ENCODE results near the gene WDR5. TPM values are rescaled to one million over a fixed set of nuclear protein-coding genes. Genes with fewer than 3 reads are reported as not detected.

Gene WDR5
- total RNA-seq: 10 to 100 TPM; 53.8 to 57.2 TPM
- polyA plus RNA-seq (2013, experiment 1 of 2): 41.9 TPM
- polyA plus RNA-seq (2013, experiment 2 of 2): 36.8 TPM
- long read RNA-seq, experiment 1, transcript WDR5-201 (14 exons, 3,151 nt): major isoform, 10 of 31 reads
- long read RNA-seq, experiment 1, partial matches to known transcripts: 15 of 31 reads
- long read RNA-seq, experiment 1, other reads (novel, unspliced or antisense): 6 of 31 reads
- long read RNA-seq, experiment 2, transcript WDR5-201 (14 exons, 3,151 nt): major isoform, 45 of 60 reads
- long read RNA-seq, experiment 2, partial matches to known transcripts: 11 of 60 reads
- long read RNA-seq, experiment 2, other reads (novel, unspliced or antisense): 4 of 60 reads
- long read RNA-seq, experiment 3, transcript WDR5-201 (14 exons, 3,151 nt): major isoform, 128 of 158 reads
- long read RNA-seq, experiment 3, partial matches to known transcripts: 10 of 158 reads
- long read RNA-seq, experiment 3, other reads (novel, unspliced or antisense): 20 of 158 reads
- long read RNA-seq, experiment 4, partial matches to known transcripts: 2 of 52 reads
- long read RNA-seq, experiment 4, other reads (novel, unspliced or antisense): 50 of 52 reads

- Histone ChIP-seq H3K4me3 (ENCODE audit: low read length) (peak within 1 kb of the TSS; percentile 95), H3K9me3 (ENCODE audit: control insufficient read depth, low read length) (no peaks in the 10 kb centered on the region), H3K27ac (ENCODE audit: low read depth, low read length) (peak within 1 kb of the TSS; percentile 88), H3K27me3 (ENCODE audit: control insufficient read depth, insufficient read depth, low read length, poor library complexity, severe bottlenecking) (no peaks in the 10 kb centered on the region), H3K4me1 (ENCODE audit: control insufficient read depth, insufficient read depth, low read length) (peaks cover 18% of the 10 kb centered on the region), H3K36me3 (ENCODE audit: control insufficient read depth, insufficient read depth, low read length) (peaks cover 13% of the 10 kb centered on the region), H3K9ac (ENCODE audit: extremely low read depth, low read length, poor library complexity, severe bottlenecking) (peak within 1 kb of the TSS; percentile 71)
- peak within 1 kb of the TSS; percentile 94 for H3K27ac Mint-ChIP-seq
- 0% methylated on average over 21 to 79 of the region's 81 CpGs for WGBS, 2 experiments (ENCODE audit: insufficient coverage in 1 of 2, insufficient read length in 1 of 2)
- no peaks in the 10 kb centered on the region for H3K9me3 Mint-ChIP-seq
- peak within 1 kb of the TSS; percentile 80 for H3K4me3 Mint-ChIP-seq
- H3K36me3 Mint-ChIP-seq (ENCODE audit: low read depth): peaks cover 12% of the 10 kb centered on the region
- H3K4me1 Mint-ChIP-seq: peaks cover 38% of the 10 kb centered on the region
- peak; percentile 46 for TF ChIP-seq CTCF (conservative IDR thresholded peaks at IDR 0.05)
- H3K27me3 Mint-ChIP-seq (ENCODE audit: insufficient read depth): no peaks in the 10 kb centered on the region
- peak; percentile 96 for DNase-seq
Observed at GRCh38 chr9:134135343-134136117, at the start of gene WDR5. Gene WDR5, plus strand, starts transcription at chr9:134136082. Its CDS starts 3,796 bp downstream, at chr9:134139878.

DNA sequence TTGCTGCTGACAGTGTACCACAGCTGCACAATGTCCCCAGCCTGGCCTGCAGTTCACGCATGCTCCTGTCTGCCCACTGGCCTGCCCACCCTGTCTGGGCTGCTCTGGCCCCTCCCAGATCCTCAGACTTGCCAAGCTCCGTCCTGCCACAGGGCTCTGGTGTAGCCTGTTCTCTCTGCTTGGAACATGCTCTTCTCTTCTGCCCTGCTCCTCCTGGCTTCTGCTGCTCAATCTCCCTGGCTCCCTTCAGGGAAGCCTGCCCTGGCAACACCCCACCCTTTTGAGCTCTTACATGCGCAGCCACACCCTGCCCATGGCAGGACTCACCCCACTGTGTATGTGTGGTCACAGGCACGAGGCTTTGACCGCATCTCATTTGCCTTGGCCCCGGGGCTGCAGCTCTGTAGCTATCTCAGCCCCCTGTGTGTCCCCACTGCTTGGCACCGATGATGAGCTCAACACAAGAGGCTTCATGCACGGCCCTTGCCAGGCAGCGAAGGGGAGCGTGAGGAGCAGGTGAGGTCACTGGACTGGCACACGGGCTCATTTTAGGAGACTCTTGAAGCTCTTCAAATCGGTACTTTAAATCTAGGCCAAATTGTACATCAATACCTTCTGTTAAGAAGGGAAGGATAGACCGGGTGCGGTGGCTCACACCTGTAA lies 47.7 kb upstream of the WDR5 start:
- Mint-ChIP-seq H3K36me3 (ENCODE audit: low read depth) (no peaks in the 10 kb centered on the region), H3K4me1 (no peaks in the 10 kb centered on the region), H3K27me3 (ENCODE audit: insufficient read depth) (peaks cover 7% of the 10 kb centered on the region), H3K4me3 (no peak overlapping the region), H3K27ac (no peak overlapping the region), H3K9me3 (peaks cover 16% of the 10 kb centered on the region)
- DNase-seq: no peak
- no peak overlapping the region for H3K27ac ChIP-seq (ENCODE audit: low read depth, low read length)
- no peak overlapping the region for H3K4me3 ChIP-seq (ENCODE audit: low read length)
- TF ChIP-seq CTCF (conservative IDR thresholded peaks at IDR 0.05): no peak
- H3K9me3 ChIP-seq (ENCODE audit: control insufficient read depth, low read length): peaks cover 11% of the 10 kb centered on the region
- WGBS, 2 experiments (ENCODE audit: insufficient coverage in 1 of 2, insufficient read length in 1 of 2): 91 to 92% methylated on average over 9 to 14 of the region's 14 CpGs
- H3K27me3 ChIP-seq (ENCODE audit: control insufficient read depth, insufficient read depth, low read length, poor library complexity, severe bottlenecking): peaks cover 6% of the 10 kb centered on the region
- no peaks in the 10 kb centered on the region for H3K36me3 ChIP-seq (ENCODE audit: control insufficient read depth, insufficient read depth, low read length)
- no peak overlapping the region for H3K9ac ChIP-seq (ENCODE audit: extremely low read depth, low read length, poor library complexity, severe bottlenecking)
- H3K4me1 ChIP-seq (ENCODE audit: control insufficient read depth, insufficient read depth, low read length): no peaks in the 10 kb centered on the region

DNA sequence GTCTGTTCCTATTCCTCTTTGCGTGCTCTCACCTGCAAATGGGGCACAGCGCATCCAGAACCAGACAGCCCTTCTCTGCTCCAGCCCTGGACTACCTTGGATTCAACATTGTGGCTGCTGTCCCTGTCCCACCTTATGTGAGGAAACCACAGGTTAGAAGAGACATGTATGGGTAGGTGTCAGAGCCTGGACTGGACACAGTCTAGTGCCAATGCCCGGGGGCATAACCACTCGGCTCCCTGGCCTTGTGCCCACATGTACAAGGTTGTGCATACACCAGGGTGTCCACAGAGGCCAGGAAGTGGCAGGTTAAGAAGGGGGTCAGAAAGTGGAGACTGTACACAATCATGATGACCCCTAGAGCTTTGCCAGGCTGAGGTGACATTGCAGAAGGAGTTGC lies 45.9 kb upstream of the WDR5 start:
- H3K36me3 ChIP-seq (ENCODE audit: control insufficient read depth, insufficient read depth, low read length): no peaks in the 10 kb centered on the region
- no peak for DNase-seq
- Mint-ChIP-seq H3K4me3 (no peak overlapping the region), H3K27ac (no peak overlapping the region), H3K36me3 (ENCODE audit: low read depth) (no peaks in the 10 kb centered on the region), H3K9me3 (peaks cover 10% of the 10 kb centered on the region), H3K27me3 (ENCODE audit: insufficient read depth) (no peaks in the 10 kb centered on the region), H3K4me1 (no peaks in the 10 kb centered on the region)
- no peak overlapping the region for H3K9ac ChIP-seq (ENCODE audit: extremely low read depth, low read length, poor library complexity, severe bottlenecking)
- no peak overlapping the region for H3K4me3 ChIP-seq (ENCODE audit: low read length)
- 89 to 90% methylated on average over 2 to 4 of the region's 4 CpGs for WGBS, 2 experiments (ENCODE audit: insufficient coverage in 1 of 2, insufficient read length in 1 of 2)
- no peak overlapping the region for H3K27ac ChIP-seq (ENCODE audit: low read depth, low read length)
- peaks cover 10% of the 10 kb centered on the region for H3K9me3 ChIP-seq (ENCODE audit: control insufficient read depth, low read length)
- TF ChIP-seq CTCF (conservative IDR thresholded peaks at IDR 0.05): no peak
- H3K27me3 ChIP-seq (ENCODE audit: control insufficient read depth, insufficient read depth, low read length, poor library complexity, severe bottlenecking): no peaks in the 10 kb centered on the region
- no peaks in the 10 kb centered on the region for H3K4me1 ChIP-seq (ENCODE audit: control insufficient read depth, insufficient read depth, low read length)
